ENCODE data around the gene ZNF516.

The ZNF516 gene

DNA sequence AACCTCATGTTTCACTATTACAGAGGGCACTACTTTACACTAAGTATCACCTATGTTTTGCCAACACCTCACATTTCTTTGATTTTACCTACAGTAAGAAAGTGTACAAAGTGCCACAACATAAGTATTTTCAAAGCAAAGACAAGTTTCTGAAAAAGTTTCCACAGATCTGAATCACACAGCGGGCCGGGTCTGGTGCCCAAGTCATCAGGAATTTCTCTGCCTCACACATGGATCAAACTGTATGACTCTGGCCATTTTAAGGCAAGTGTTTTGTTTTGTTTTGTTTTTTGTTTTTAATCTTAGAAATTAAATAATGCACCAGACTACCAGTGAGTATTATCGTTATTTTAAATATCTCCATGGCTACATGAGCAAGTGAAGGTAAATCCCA lies 73.4 kb downstream of the ZNF516 start:
- DNase-seq (ENCODE audit: low spot score) = no peak

DNA sequence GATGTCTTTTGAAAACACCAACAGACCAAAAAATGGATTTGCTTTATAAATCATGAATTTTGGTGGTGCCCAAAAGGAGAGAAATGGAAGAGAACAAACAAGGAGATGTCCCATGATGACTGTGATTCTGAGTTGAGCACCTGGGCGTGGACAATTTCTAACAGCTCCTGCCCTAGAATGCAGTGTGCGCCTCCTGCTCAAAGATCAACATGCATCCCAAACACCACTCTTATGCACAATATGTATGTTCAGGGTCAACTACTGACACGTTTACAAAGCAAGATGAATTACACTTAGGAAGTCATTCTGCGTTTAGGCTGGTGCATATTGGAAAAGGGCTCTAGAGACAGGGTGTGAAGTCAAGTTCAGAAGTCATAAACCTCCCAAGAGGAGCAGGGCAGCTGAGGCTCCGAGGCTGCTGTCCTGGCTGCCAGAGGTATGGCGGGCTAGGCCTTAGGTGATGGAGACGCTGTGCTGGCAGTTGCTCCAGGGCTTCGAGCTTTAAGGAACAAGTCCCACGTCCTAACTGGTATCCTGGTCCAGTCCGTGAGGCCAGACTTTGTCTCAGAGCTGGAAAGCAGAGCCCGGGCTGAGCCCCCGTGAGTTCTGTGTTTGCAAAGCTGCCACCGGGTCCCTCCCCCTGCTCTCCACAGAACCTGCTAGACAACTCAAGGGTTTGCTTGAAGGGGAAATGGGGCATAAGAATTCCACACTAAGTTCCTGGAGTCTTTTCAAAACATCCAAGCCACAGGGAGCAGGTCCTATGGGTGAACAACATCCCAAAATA lies 74.0 kb downstream of the ZNF516 start:
- DNase-seq (ENCODE audit: low spot score) = no peak

DNA sequence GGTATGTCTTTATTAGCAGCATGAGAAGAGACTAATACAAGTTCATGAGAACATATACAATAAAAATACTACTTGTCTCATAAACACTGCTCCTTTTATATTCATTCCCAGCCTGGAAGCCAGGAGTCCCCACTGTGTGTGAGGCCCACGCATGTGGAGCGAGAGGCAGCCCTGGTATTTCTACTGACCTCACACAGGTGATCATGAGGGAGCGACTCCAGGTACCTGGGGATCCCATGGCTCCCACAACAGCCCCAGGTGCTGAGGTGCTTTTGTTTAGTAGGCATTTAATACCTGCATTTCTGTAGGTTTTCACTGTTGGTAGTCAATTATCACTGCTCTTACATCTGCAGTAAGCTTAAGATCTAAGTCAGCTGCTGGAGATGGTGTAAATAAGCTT lies 75.2 kb downstream of the ZNF516 start:
- no peak for DNase-seq (ENCODE audit: low spot score)

DNA sequence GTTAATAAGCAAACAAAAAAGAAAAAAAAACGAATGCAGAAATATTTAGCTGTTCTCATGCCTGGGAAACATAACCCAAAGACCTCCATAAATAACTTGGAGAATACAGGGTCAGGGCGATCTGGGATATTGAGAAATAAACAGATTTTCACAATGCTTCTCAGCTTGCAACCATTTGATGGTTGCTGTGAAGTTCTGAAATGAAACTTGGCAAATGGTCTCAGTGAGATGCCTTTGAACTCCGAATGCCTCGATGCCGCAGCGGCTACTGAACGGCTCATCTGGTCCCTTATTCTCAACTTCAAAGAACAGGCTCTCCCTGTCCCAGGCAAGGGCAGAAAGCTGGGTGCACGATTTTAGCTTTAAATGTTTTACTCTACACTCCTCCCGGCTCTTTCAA lies 78.1 kb downstream of the ZNF516 start:
- DNase-seq (ENCODE audit: low spot score) = peak; percentile 51

DNA sequence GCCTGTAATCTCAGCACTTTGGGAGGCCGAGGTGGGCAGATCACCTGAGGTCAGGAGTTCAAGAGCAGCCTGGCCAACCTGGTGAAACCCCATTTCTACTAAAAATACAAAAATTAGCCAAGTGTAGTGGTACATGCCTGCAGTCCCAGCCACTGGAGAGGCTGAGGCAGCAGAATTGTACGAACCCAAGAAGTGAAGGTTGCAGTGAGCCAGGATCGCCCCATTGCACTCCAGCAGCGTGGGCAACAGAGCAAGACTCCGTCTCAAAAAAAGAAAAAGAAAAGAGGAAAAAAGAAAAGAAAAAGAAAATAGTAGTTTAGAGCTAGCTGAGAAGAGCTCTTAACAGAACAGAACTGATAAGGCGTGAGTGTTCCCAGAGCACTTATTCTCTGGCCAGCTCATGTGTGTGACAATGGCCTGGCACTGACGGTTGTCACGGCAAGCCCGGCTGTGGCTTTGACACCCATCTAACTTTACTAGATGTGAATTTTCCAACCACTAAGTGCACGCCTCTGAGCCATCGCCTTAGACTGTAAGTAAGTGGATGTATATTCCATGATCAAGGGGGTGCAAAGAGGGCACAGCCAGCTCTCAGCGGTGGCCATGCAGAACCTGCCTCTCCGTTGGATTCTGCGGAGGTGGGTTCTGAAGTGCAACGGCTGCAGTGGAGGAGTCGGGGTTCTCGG lies 80.0 kb downstream of the ZNF516 start:
- DNase-seq (ENCODE audit: low spot score) = no peak

DNA sequence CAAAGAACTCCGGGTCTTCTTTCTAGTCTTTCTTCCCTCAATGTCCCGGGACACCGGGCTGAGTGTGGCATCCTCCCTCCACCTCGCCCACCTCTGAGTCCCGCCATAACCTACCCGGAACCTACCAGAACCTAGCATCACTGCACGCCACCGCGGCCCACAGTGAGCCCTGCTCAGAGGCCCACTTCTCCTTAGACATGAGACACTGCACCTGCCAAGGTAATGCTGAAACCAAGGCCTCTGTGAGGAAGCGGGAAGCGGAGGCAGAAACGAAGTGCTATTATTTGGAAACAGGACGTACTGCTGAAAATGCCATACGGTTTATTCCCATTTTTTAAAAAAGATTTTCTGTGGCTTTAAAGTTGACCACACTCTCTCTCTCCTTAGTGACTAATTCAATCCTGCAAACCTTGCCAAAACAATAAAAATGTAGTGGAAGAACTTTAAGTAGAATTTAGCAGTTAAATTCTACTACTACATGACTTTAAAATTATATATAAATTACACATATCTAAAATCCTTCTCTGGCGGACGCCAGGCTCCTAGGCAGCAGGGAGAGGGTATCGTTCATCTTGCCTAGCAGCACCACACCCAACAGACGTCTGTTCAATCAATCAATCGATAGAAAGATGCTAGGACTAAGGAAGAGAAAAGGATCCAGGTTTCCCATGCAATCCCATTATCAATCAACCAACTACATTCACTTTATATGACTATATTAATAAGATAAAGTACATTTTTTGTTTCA lies 82.0 kb downstream of the ZNF516 start:
- peak; percentile 46 for DNase-seq (ENCODE audit: low spot score)

DNA sequence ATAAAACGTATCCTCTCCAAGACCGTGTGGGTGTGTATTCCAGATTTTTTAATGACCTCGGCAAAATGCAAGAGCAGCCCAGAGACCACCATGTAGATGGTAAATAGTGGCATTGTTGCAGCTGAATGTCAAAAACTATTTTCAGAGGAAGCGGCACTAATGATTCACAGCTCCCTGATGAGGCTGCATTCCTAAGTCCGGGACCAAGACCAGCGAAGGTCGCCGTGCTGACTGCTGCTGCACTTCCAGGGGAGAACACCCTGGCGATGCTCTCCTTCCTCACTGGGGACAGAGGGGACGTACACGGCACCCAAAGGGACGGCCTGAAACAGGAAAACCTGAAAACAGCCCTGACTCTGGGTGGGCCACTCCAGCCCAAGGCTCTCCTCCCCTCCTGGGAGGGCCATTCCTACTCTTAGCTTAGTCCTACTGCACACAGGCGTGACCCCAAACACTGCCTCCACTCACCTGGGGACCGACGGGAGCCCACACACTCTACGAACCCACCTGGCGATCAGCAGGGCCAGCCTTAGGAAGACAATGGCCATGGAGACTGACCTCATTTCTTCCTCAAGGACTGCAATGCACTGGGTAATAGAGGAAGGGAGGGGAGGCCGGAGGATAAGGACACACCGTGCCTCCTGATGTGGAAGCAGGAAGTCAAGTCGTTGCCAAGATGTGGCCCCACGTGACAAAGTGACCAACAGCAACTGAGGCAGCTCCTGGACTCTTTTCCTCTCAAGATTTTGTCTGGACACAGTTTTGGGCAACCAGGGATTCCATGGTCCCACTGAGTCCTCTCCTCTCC lies 82.8 kb downstream of the ZNF516 start:
- peak; percentile 46 for DNase-seq (ENCODE audit: low spot score)

DNA sequence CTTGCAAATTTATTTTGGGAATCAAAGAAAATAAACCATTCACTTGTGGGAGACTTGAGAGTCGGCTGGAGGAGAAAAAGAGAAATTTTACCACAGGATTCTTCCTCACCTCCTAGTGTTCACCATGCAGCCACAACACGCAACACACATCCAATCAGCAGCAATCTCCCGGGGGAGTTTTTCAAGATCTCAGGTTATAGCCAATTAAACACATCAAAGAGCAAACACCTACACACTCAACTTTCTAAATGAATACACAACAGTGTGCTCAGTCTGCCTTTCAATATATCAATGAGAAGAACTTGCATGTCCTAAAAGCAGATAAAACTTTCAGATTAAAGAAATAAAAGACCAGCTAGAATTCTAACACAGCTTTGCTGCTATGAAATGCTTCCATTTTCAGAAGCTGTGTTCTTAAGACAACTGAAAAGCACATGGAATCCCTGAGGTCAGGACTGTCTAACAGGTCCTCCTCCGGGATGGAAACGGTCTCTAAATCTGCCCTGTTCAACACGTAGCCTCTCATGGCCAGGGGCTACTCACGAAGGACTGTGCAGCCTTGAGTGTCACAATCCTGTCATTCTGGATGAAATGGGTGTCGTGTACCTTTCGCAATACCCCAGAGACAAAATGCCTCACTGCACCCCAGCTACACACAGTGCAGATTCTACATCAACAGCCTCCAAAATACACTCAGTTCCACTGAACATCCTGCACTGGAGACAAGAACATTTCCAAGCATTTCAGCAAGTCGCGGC lies 84.2 kb downstream of the ZNF516 start:
- DNase-seq (ENCODE audit: low spot score) = no peak

DNA sequence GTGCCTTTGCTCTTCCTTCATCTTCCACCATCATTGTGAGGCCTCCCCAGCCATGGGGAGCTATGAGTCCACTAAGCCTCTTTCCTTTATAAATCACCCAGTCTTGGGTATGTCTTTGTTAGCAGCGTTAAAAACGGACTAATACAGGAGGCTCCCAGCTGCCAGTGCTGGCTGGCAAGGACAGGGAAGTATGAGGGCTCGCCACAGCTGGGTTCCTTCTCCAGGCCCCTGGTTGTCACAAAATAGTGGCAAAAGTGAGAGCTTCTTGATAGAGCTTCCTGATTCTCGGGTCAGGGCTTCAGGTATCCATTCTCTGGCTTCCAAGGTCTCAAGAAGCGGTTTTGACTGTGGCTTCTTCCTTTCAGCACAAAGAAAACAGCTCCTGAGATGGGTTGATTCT lies 85.0 kb downstream of the ZNF516 start:
- no peak for DNase-seq (ENCODE audit: low spot score)

DNA sequence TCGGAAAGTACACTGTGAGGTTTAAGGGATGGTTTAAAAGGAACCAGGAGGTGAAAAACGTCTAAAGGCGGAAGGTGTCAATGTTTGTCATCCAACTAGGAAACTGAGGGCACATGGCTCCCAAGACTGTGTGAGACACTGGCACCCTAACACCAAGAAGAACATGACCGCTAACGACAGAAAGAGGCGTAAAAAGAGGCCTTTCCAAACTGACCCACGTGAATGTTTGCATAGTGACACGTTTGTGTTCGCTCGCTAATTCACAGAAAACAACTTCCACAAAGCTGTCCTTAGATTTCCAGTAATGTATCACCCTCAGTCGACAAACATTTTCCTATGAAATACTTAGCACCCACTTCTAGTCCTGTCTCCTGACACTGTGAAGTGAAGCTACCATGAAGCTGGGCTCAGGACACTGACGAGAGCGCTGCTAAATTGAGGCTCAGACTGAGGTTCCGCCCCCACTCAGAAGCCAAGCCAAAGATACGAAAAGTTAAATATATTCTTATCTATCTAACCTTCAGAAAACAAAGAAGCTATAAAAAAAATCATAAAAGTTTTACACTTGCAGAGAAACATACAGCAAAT lies 86.5 kb downstream of the ZNF516 start:
- DNase-seq (ENCODE audit: low spot score) = no peak

DNA sequence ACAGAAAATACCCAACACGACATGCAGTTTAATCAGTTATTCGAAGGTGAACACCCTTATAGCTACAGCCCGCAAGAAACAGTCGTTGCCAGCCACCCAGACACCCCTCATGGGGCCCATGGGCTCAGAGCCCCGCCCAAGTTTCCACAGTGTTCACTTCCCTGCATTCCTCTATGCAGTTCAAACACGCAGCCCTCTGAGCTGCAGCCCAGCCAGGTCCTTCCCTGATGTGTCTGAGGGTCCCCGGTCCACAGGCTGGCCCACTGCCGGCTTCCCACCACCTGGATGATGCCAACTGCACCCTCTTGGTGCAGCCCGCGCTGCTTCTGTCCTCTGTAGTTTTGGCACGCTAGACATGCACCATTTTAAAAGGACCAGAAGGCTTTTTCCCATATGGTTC lies 87.4 kb downstream of the ZNF516 start:
- DNase-seq (ENCODE audit: low spot score) = no peak

DNA sequence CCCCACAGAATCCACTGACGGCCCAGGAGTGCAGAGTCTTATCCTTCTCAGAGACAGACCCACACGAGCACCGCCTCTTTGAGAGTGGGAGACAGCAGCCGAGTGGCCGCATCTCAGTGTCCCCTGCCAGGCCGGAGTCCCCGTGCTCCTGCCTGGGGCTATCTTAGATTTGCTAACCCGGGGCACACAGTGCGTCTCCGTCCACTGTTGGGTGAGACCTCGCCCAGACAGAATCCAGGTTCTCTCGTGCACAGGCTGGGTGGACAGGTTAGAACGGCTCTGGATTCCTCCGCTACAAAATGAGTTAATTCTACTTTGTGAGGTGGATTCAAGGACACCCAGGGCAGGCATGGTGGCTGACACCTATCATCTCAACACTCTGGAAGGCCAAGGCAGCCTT lies 88.3 kb downstream of the ZNF516 start:
- DNase-seq (ENCODE audit: low spot score) = no peak

DNA sequence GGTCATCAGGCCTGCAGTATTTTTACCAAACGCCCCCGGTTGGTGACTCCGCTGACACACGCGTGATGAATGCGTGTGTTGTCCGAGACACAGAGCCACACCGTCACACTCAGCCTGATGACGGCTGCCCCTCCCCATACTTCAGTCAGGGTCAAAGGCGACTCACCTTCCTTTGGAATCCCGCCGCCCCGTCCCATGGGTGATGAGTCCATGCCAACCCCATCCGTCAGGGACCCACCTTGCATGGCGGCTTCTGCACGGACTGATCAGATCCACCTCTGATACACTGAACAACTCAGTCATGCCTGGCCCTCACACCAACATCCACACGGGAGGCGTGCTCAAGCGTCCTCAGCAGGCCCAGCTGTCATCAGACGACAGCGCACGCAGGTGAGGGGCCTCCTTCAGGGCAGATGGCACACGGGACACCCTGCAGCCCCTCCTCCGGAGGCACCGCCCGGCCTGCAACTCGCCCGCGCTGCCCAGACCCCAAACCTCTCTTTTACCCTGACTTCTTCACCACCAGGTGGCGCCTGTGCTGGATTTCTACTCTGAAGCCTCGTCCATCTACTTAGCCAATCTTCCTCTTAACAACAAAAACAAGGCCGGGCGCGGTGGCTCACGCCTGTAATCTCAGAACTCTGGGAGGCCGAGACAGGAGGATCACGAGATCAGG lies 89.2 kb downstream of the ZNF516 start:
- DNase-seq (ENCODE audit: low spot score) = peak; percentile 51

DNA sequence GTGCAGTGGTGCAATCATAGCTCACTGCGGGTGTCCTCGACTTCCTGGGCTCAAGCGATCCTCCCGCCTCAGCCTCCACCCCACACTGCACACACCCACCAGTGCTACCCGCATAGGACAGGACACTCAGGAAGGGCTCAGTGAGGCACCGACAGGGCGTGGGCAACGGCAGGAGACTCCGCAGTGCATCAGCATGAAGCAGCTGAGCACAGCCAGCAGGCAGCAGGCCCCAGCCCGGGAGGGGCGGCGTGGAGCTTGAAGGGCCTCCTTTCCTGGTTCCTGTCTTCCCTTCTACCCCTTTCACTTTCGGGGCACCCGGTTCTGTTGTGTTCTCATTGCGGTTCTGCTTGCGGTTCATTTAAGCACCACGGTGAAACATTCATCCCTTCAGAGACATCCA lies 89.8 kb downstream of the ZNF516 start:
- DNase-seq (ENCODE audit: low spot score) = no peak

DNA sequence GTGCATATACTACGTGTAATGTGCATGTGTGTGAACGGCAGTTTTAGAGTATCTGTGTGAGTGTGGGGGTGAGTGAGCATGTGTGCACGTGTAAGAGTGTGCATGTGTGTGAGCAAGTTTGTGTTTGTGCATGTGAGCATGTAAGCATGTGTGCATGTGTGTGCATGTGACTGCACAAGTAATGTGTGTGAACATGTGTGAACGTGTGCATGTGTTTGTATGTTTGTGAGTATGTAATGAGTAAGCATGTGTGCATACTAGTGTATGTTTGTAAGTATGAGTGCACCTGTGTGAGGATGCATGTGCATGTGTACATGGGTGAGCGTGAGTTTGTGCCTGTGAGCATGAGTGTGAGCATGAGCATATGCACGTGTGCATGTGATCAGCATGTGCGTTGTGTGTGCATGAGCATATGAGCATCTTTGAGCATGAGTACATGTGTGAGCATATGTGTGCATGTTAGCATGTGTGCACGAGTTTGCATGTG lies 90.7 kb downstream of the ZNF516 start:
- DNase-seq (ENCODE audit: low spot score) = no peak

DNA sequence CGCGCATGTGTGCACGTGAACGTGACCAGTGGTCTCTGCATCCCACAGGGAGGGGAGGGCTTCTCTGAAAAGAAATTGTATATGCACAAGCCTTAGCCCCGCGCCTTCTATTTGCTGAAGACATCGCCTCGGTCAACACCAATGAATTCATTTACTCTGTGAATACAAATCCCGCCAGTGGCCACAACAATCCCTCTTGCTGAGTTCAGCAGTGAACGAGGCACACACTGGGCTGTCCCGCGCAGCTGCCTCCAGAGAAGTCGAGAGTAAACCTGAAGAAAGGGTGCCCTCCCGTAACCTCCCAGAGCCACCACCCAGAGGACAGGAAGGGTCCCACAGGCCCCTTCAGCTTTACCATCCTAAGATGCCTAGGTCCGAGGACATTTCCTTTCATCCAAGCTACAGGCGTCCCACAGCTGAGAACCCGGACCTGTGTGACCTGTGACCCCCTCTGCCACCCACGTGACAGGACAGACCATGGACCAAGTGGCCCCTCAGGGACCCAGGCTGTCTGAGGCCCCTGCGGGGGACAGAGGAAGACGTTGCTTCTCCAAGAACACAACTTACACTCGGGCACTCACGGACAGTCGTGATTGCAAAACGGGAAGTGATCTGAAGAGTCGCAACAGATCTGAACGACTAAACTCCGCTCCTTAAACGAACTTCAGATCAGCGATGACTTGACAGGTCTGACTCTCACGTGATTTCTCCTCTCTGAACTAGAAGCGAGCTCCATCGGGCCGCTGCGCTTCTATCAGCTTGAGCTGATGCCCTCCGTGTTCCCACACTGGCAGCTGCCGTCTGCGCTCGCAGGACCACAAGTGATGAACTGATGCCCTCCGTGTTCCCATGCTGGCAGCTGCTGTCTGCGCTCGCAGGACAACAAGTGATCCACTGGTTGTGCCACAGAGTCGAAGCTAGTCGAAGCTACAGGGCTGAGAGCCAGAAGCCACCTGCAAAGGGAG lies 92.7 kb downstream of the ZNF516 start:
- DNase-seq (ENCODE audit: low spot score) = no peak

DNA sequence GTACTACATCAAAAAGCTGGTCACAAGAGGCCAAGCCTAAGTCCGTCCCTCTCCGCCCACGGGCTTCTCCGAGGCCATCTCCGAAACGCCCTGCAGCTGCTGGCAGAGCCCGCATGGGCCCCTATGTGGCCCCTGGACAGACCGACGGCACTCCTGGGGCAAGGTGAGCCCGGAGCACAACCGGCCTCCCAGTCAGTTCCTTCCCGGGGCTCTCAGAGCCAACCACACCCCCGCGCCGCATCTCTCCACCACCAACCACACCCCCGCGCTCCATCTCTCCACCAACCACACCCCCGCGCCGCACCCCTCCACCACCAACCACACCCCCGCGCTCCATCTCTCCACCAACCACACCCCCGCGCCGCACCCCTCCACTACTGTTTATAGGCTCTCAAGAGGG lies 93.5 kb downstream of the ZNF516 start:
- no peak for DNase-seq (ENCODE audit: low spot score)

DNA sequence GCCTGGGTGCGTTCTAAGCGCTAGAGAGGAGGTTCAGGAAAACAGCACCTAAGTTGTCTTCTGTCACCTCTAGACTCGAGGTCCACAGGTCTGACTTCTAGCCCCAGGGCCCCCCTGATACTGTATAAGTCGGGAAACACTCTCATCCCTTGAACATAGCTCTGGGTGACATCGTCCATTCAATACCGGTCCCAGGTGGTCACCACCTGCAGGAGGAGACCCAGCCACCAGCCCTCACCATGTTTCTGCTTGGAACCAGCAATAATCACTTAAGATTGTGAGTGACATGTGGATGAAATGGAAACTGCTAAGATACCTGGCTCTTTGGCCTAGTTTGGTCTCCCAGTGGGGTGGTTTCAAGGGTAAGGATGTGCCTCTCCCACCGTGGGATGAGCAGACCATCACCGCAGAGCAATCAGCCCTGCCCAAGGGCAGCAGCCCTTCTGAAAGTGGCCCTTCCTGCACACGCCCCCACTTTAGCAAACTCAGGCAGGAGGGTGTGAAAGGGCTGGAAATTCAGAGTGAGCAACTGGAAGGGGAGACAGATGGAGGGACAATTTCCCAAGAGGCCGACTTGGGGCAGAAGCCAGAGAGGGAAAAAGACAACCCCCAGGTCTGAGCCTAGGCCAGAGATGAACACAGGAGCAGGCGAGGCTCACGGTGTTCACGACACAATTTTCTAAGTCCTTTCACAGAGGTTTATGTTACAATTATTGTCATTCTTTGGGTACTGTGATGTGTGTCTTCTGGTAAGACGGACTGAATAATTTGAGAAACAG lies 95.2 kb downstream of the ZNF516 start:
- no peak for DNase-seq (ENCODE audit: low spot score)

Data from AG08396 (cell line).